Neural cell (in vitro differentiated cells): Measurements from ENCODE around the gene ALOX12. TPM values are rescaled to one million over a fixed set of nuclear protein-coding genes. Genes with fewer than 3 reads are reported as not detected.
"Not testable (repeated sequence)": the region's sequence is repeated elsewhere in the genome, so short reads cannot be mapped to it uniquely, and the experiment has no call there.

Source experiments
- H2AFZ ChIP-seq: fragments of 200-600, 300-800 bp; sonication (generic), shearing (Covaris generic); 2 replicates; pipeline ENCODE4 v1.6.0; 2014; ENCODE audit warnings: low read depth, mild to moderate bottlenecking, antibody characterized with exemption, low read length, moderate library complexity
- H3F3A ChIP-seq: fragments of 200-600 bp; shearing (Covaris generic); 2 replicates; pipeline ENCODE4 v1.6.1; 2016; ENCODE audit warnings: mild to moderate bottlenecking, moderate library complexity, mixed read lengths, antibody characterized with exemption, low read length; ENCODE audit not compliant: insufficient read depth, poor library complexity, severe bottlenecking
- H3K27ac ChIP-seq: fragments of 200-600, 300-800 bp; sonication (generic), shearing (Covaris generic); 2 replicates; pipeline ENCODE4 v1.5.1; 2014; ENCODE audit warnings: mild to moderate bottlenecking, low read length, moderate library complexity
- H3K27me3 ChIP-seq: fragments of 300-800, 200-600 bp; sonication (generic), shearing (Covaris generic); 2 replicates; pipeline ENCODE4 v1.6.0; 2014; ENCODE audit warnings: mild to moderate bottlenecking, low read depth, low read length, moderate library complexity; ENCODE audit not compliant: insufficient read depth
- H3K36me3 ChIP-seq: fragments of 300-800, 200-600 bp; sonication (generic), shearing (Covaris generic); 2 replicates; pipeline ENCODE4 v1.5.1; 2014; ENCODE audit warnings: mild to moderate bottlenecking, antibody characterized with exemption, low read length, moderate library complexity; ENCODE audit not compliant: insufficient read depth
- H3K4me2 ChIP-seq: fragments of 300-800, 200-600 bp; sonication (generic), shearing (Covaris generic); 2 replicates; pipeline ENCODE4 v1.6.0; 2014; ENCODE audit warnings: mild to moderate bottlenecking, low read length
- H3K4me3 ChIP-seq: fragments of 300-800, 200-600 bp; sonication (generic), shearing (Covaris generic); 2 replicates; pipeline ENCODE4 v1.5.1; 2014; ENCODE audit warnings: mild to moderate bottlenecking, low read length, moderate library complexity
- H3K79me2 ChIP-seq: fragments of 200-600 bp; shearing (Covaris generic); replicated peaks from 2 replicates; pipeline ENCODE4 v1.6.0; 2014; ENCODE audit warnings: mild to moderate bottlenecking, low read length, moderate library complexity; ENCODE audit not compliant: insufficient read depth
- H3K9ac ChIP-seq: fragments of 300-800, 200-600 bp; sonication (generic), shearing (Covaris generic); 2 replicates; pipeline ENCODE4 v1.6.1; 2016; ENCODE audit warnings: mild to moderate bottlenecking, low read length, mixed read lengths
- H3K9me2 ChIP-seq: fragments of 200-600 bp; shearing (Covaris generic); 2 replicates; pipeline ENCODE4 v1.6.1; 2016; ENCODE audit warnings: mild to moderate bottlenecking, low read length, mixed read lengths; ENCODE audit not compliant: insufficient read depth
- H3K9me3 ChIP-seq: fragments of 200-600, 300-800 bp; sonication (generic), shearing (Covaris generic); 2 replicates; pipeline ENCODE4 v1.6.1; 2016; ENCODE audit warnings: mild to moderate bottlenecking, mixed run types, low read length, moderate library complexity, mixed read lengths
- H4K20me1 ChIP-seq: fragments of 200-600 bp; shearing (Covaris generic); 2 replicates; pipeline ENCODE4 v1.6.1; 2016; ENCODE audit warnings: mild to moderate bottlenecking, mixed run types; ENCODE audit not compliant: insufficient read depth
- CTCF ChIP-seq: fragments of 450-650 bp; IDR thresholded peaks from 2 replicates; pipeline ENCODE4 v1.5.1; 2014; ENCODE audit warnings: antibody characterized with exemption, mild to moderate bottlenecking, moderate library complexity; ENCODE audit not compliant: poor library complexity, severe bottlenecking
- EP300 ChIP-seq: fragments of 450-650 bp; conservative IDR thresholded peaks from 2 replicates; pipeline ENCODE4 v1.6.1; 2014; ENCODE audit warnings: antibody characterized with exemption, mild to moderate bottlenecking, moderate library complexity; ENCODE audit not compliant: poor library complexity, severe bottlenecking
- EZH2 ChIP-seq: fragments of 200-600, 300-800 bp; shearing (Covaris generic), sonication (generic); IDR thresholded peaks from 2 replicates; pipeline ENCODE4 v1.6.1; 2014; ENCODE audit warnings: antibody characterized with exemption, low read length, borderline replicate concordance, mild to moderate bottlenecking; ENCODE audit not compliant: insufficient read depth, poor library complexity, severe bottlenecking
- MXI1 ChIP-seq: fragments of 450-650 bp; conservative IDR thresholded peaks from 2 replicates; pipeline ENCODE4 v1.6.1; 2014; ENCODE audit warnings: antibody characterized with exemption, mild to moderate bottlenecking; ENCODE audit not compliant: poor library complexity, severe bottlenecking
- POLR2AphosphoS5 ChIP-seq: IDR thresholded peaks from 2 replicates; pipeline ENCODE4 v1.6.1; 2012
- REST ChIP-seq: IDR thresholded peaks from 2 replicates; pipeline ENCODE4 v1.6.1; 2012; ENCODE audit warnings: borderline replicate concordance
- SMC3 ChIP-seq: fragments of 450-650 bp; conservative IDR thresholded peaks from 2 replicates; pipeline ENCODE4 v1.6.1; 2014; ENCODE audit warnings: antibody characterized with exemption, mild to moderate bottlenecking, moderate library complexity; ENCODE audit not compliant: poor library complexity
- TAF1 ChIP-seq: IDR thresholded peaks from 2 replicates; pipeline ENCODE4 v1.6.1; 2012; ENCODE audit warnings: low read depth
- polyA plus RNA-seq: library from polyadenylated mRNA; depleted of rRNA; stranded (reverse); fragments of >200 nt; gene quantifications from 2 replicates; pipeline ENCODE4 v1.2.3, GENCODE V29; 2014

The ALOX12 gene
- polyA plus RNA-seq, 1 donor from 2014 or later, result not detected

GRCh38 chr17:6989779-6990178 is 6.1 kb upstream of the ALOX12 start:
- H3F3A ChIP-seq, result no peaks in the 10 kb centered on the region
- H2AFZ ChIP-seq, result no peak overlapping the region
- no peaks in the 10 kb centered on the region for H3K9me3 ChIP-seq
- H3K36me3 ChIP-seq, result no peaks in the 10 kb centered on the region
- no peak overlapping the region for H3K4me3 ChIP-seq
- no peaks in the 10 kb centered on the region for H3K79me2 ChIP-seq
- H3K27me3 ChIP-seq, result no peaks in the 10 kb centered on the region
- no peaks in the 10 kb centered on the region for H3K9me2 ChIP-seq
- no peak overlapping the region for H3K27ac ChIP-seq
- no peak for TF ChIP-seq MXI1
- no peak for TF ChIP-seq CTCF
- TF ChIP-seq SMC3, result no peak
- TF ChIP-seq POLR2AphosphoS5, result no peak
- no peak for TF ChIP-seq EP300
- TF ChIP-seq TAF1, result no peak
- no peak for TF ChIP-seq REST
- TF ChIP-seq EZH2, result no peak
- no peak overlapping the region for H3K4me2 ChIP-seq
- no peak overlapping the region for H3K9ac ChIP-seq
- H4K20me1 ChIP-seq, result no peaks in the 10 kb centered on the region

DNA sequence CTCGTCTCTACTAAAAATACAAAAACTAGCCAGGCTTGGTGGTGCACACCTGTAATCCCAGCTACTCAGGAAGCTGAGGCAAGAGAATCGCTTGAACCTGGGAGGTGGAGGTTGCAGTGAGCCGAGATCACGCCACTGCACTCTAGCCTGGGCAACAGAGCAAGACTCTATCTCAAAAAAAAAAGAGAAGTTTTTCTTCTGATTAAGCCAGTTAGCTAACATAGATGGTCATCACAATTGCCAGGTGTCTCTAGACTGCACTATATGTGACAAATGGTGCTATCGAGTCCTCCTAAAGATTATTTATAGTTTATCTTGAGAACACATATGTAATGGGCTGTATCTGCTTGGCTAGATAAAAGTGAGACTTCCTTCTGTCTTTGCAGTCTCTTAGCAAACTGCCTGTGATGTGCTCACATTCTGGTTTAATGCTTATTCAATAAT is 2.2 kb upstream of the ALOX12 start:
- not testable (repeated sequence) for H3K9ac ChIP-seq, H3K36me3 ChIP-seq, H3K9me2 ChIP-seq, H3K27me3 ChIP-seq, H2AFZ ChIP-seq, H3K4me2 ChIP-seq, H3F3A ChIP-seq, H4K20me1 ChIP-seq, H3K9me3 ChIP-seq, H3K4me3 ChIP-seq, H3K79me2 ChIP-seq, H3K27ac ChIP-seq

GRCh38 chr17:6994118-6994598 is 1.7 kb upstream of the ALOX12 start:
- Histone ChIP-seq H3K9me3 (no peaks in the 10 kb centered on the region), H3K27me3 (peaks cover 9% of the 10 kb centered on the region), H4K20me1 (no peaks in the 10 kb centered on the region), H3K4me2 (no peak overlapping the region), H3K9ac (no peak overlapping the region), H3K79me2 (no peaks in the 10 kb centered on the region), H3K9me2 (no peaks in the 10 kb centered on the region), H3K27ac (no peak overlapping the region), H3K4me3 (no peak overlapping the region), H3K36me3 (no peaks in the 10 kb centered on the region), H2AFZ (no peak overlapping the region), H3F3A (no peaks in the 10 kb centered on the region)
- TF ChIP-seq EP300 (no peak), TAF1 (no peak), MXI1 (no peak)
